OCI-LY3 (cell line): ENCODE results near the gene DSCAM.

Experiments used
- H2AFZ ChIP-seq: fragments of 200-600, 300-600 bp; shearing (Covaris generic); 2 replicates; pipeline ENCODE4 v1.6.0; 2014; ENCODE audit warnings: antibody characterized with exemption, low read depth, low read length
- H3K27ac ChIP-seq: fragments of 200-600, 300-600 bp; sonication (generic); 2 replicates; pipeline ENCODE4 v1.5.1; 2014; ENCODE audit warnings: mild to moderate bottlenecking, low read length, moderate library complexity, mixed read lengths
- H3K27me3 ChIP-seq: fragments of 200-600, 300-600 bp; sonication (generic); 2 replicates; pipeline ENCODE4 v1.6.1; 2014; ENCODE audit warnings: low read depth, low read length, mixed read lengths
- H3K36me3 ChIP-seq: fragments of 200-600, 300-600 bp; sonication (generic); replicated peaks from 2 replicates; pipeline ENCODE3; 2014; ENCODE audit warnings: low read depth, low read length, mixed read lengths
- H3K4me1 ChIP-seq: fragments of 300-600, 200-600 bp; sonication (generic); 2 replicates; pipeline ENCODE4 v1.6.1; 2014; ENCODE audit warnings: low read length, mixed read lengths
- H3K4me2 ChIP-seq: fragments of 200-600, 300-600 bp; sonication (generic); 2 replicates; pipeline ENCODE4 v1.6.1; 2014; ENCODE audit warnings: low read length, mixed read lengths
- H3K4me3 ChIP-seq: fragments of 300-600, 200-600 bp; sonication (generic); 2 replicates; pipeline ENCODE4 v1.5.1; 2014; ENCODE audit warnings: antibody characterized with exemption, mild to moderate bottlenecking, low read length, moderate library complexity
- H3K79me2 ChIP-seq: fragments of 300-600, 200-600 bp; shearing (Covaris generic); 2 replicates; pipeline ENCODE4 v1.6.1; 2014; ENCODE audit warnings: mild to moderate bottlenecking, low read length, mixed read lengths
- H3K9ac ChIP-seq: fragments of 300-600, 200-600 bp; shearing (Covaris generic); 2 replicates; pipeline ENCODE4 v1.6.0; 2014; ENCODE audit warnings: mild to moderate bottlenecking, low read length, moderate library complexity
- H3K9me3 ChIP-seq: fragments of 200-600, 300-600 bp; shearing (Covaris generic); 2 replicates; pipeline ENCODE4 v1.6.1; 2014; ENCODE audit warnings: low read length, mixed read lengths; ENCODE audit not compliant: insufficient read depth
- H4K20me1 ChIP-seq: fragments of 200-600, 300-600 bp; sonication (generic); 2 replicates; pipeline ENCODE4 v1.6.1; 2016; ENCODE audit warnings: low read length, mixed read lengths; ENCODE audit not compliant: insufficient read depth
- EZH2phosphoT487 ChIP-seq: fragments of 200-600 bp; shearing (Covaris generic); IDR thresholded peaks from 2 replicates; pipeline ENCODE4 v1.6.1; 2018; ENCODE audit warnings: antibody characterized with exemption, mixed run types, low read depth
- TF ChIP-seq, protein P1 (sequence below): fragments of 200-600, 300-600 bp; sonication (generic); IDR thresholded peaks from 2 replicates; pipeline ENCODE4 v1.5.1; 2014; ENCODE audit warnings: antibody characterized with exemption, low read length, low read depth

DSCAM gene

DNA sequence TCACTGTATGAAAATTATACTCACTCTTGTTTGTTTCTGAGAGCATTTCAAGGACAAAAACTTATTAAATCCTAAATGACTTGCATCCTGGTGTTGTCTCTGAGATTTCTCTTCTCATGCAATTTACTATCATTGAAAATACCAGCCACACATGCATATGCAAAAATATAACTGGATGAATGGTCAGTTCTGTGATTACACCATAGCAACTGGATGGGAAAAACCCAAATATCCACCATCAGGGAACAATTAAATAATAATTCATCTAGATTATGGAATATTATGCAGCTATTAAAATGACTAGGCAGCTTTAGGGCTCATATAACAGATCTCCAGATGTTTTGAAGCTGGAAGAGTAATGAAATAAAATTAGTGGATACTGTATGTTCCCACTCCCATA is 11.6 kb upstream of the DSCAM start:
- TF ChIP-seq, protein P1, sequence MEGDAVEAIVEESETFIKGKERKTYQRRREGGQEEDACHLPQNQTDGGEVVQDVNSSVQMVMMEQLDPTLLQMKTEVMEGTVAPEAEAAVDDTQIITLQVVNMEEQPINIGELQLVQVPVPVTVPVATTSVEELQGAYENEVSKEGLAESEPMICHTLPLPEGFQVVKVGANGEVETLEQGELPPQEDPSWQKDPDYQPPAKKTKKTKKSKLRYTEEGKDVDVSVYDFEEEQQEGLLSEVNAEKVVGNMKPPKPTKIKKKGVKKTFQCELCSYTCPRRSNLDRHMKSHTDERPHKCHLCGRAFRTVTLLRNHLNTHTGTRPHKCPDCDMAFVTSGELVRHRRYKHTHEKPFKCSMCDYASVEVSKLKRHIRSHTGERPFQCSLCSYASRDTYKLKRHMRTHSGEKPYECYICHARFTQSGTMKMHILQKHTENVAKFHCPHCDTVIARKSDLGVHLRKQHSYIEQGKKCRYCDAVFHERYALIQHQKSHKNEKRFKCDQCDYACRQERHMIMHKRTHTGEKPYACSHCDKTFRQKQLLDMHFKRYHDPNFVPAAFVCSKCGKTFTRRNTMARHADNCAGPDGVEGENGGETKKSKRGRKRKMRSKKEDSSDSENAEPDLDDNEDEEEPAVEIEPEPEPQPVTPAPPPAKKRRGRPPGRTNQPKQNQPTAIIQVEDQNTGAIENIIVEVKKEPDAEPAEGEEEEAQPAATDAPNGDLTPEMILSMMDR: no peak
- no peak for TF ChIP-seq EZH2phosphoT487
- Histone ChIP-seq H3K4me2 (no peak overlapping the region), H3K79me2 (no peaks in the 10 kb centered on the region), H4K20me1 (no peaks in the 10 kb centered on the region), H2AFZ (no peak overlapping the region), H3K27ac (peak overlapping the region; percentile 100), H3K4me3 (no peak overlapping the region), H3K4me1 (peaks cover 54% of the 10 kb centered on the region), H3K9me3 (peaks cover 19% of the 10 kb centered on the region; the same call in 1 of the 2 replicates), H3K27me3 (no peaks in the 10 kb centered on the region), H3K36me3 (peaks cover 26% of the 10 kb centered on the region), H3K9ac (no peak overlapping the region)

DNA sequence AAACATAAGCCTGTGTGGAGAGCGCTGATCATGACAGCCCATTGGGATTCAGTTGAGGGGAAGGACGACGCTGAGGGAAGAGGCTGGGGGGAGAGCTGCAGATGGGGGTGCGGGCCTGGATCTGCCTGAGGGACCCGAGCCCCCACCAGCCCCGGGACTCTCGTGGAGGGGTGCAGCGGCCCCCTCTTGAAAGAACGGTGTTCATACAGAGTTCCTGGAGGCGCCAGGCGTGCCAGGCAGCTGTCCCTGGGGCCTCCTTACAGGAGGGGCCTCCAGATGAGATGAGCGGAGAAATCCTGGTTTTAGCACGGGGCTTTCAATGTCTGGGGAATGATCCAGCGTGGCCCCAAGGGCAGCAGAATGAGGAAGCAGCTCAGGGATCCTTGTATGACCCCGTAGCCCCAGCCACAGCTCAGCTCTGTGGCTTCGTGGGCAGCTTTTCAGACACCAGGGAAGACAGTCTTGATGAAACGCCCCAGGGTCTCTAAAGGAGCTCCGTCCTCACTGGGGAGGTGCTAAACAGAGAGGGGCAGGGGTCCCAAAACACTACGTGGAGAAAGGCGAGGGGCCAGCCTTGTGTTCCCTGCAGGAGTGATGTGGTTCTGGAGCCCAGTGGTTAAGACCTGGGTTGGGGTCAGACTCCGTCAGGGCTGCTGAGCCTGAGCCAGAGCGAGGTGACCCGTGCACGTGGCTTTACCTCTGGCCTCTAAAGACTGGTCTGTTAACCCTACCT is 7.2 kb upstream of the DSCAM start:
- Histone ChIP-seq H3K36me3 (peaks cover 12% of the 10 kb centered on the region), H3K79me2 (no peaks in the 10 kb centered on the region), H3K9ac (no peak overlapping the region), H3K27ac (no peak overlapping the region), H2AFZ (peak overlapping the region; percentile 39; the same call in 1 of the 2 replicates), H3K9me3 (peaks cover 19% of the 10 kb centered on the region; the same call in 1 of the 2 replicates), H3K27me3 (no peaks in the 10 kb centered on the region), H3K4me2 (no peak overlapping the region), H3K4me3 (no peak overlapping the region), H4K20me1 (no peaks in the 10 kb centered on the region), H3K4me1 (peaks cover 17% of the 10 kb centered on the region)
- TF ChIP-seq, protein P1: no peak
- no peak for TF ChIP-seq EZH2phosphoT487

DNA sequence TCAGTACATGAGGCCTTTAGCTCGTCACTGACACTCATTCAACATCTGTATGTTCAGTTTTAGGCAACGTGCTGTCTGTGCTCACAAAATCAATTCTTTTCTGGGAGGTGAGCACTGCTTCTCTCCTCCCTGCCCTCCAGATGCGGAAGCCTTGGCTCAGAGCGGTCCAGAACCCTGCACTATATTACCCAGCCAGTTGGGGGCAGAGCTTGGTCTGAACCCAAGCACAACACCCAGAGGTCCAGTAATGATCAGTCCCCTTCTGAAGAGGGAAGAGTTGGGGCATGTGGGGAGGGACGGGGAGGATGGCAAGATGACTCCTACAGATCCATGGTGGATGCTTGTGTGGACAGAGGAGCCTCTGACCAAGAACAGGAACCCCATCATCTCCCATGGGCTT is 5.6 kb upstream of the DSCAM start:
- H3K9me3 ChIP-seq: peaks cover 8% of the 10 kb centered on the region; the same call in 1 of the 2 replicates
- no peak for TF ChIP-seq EZH2phosphoT487
- TF ChIP-seq, protein P1: peak; percentile 30
- H4K20me1 ChIP-seq: no peaks in the 10 kb centered on the region
- no peaks in the 10 kb centered on the region for H3K79me2 ChIP-seq
- H3K27ac ChIP-seq: no peak overlapping the region
- H3K4me1 ChIP-seq: peaks cover 11% of the 10 kb centered on the region
- H2AFZ ChIP-seq: no peak overlapping the region
- no peaks in the 10 kb centered on the region for H3K27me3 ChIP-seq
- H3K9ac ChIP-seq: no peak overlapping the region
- H3K36me3 ChIP-seq: peaks cover 3% of the 10 kb centered on the region
- no peak overlapping the region for H3K4me2 ChIP-seq
- no peak overlapping the region for H3K4me3 ChIP-seq

DNA sequence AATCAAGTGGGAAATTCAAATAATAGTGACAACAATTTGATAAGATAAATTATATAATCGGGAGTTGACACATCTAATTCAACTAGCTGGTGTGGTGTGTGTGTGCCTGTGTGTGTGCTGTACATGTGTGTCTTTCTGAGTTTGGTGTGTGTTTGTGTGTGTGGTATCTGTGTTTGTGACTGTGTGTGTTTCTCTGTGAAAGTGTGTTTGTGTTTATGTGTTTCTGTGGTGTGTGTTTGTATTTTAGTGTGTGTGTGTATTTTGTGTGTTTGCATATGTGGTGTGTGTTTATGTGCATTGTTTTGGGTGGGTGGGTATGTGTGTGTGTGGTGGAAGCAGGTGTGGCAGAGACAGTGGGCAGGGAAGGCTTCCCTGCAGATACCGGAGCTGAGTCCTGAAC is 4.8 kb upstream of the DSCAM start:
- Histone ChIP-seq H3K36me3 (no peaks in the 10 kb centered on the region), H3K27ac (no peak overlapping the region), H3K9me3 (peaks cover 2% of the 10 kb centered on the region; the same call in 1 of the 2 replicates), H3K4me1 (peaks cover 11% of the 10 kb centered on the region), H2AFZ (no peak overlapping the region), H3K27me3 (no peaks in the 10 kb centered on the region), H3K9ac (no peak overlapping the region), H3K79me2 (no peaks in the 10 kb centered on the region), H3K4me2 (no peak overlapping the region), H4K20me1 (no peaks in the 10 kb centered on the region), H3K4me3 (no peak overlapping the region)
- TF ChIP-seq, protein P1: no peak
- TF ChIP-seq EZH2phosphoT487: no peak
